8988T (cell line): ENCODE data around the gene CCDC17.
"Not testable (repeated sequence)": the region's sequence is repeated elsewhere in the genome, so short reads cannot be mapped to it uniquely, and the experiment has no call there.

Experiments
- DNase-seq: peaks from one replicate; pipeline ENCODE4 v3.0.0; 2011

Gene CCDC17

GRCh38 chr1:45621501-45621836 is 2.4 kb downstream of the CCDC17 start:
- DNase-seq: no peak

DNA sequence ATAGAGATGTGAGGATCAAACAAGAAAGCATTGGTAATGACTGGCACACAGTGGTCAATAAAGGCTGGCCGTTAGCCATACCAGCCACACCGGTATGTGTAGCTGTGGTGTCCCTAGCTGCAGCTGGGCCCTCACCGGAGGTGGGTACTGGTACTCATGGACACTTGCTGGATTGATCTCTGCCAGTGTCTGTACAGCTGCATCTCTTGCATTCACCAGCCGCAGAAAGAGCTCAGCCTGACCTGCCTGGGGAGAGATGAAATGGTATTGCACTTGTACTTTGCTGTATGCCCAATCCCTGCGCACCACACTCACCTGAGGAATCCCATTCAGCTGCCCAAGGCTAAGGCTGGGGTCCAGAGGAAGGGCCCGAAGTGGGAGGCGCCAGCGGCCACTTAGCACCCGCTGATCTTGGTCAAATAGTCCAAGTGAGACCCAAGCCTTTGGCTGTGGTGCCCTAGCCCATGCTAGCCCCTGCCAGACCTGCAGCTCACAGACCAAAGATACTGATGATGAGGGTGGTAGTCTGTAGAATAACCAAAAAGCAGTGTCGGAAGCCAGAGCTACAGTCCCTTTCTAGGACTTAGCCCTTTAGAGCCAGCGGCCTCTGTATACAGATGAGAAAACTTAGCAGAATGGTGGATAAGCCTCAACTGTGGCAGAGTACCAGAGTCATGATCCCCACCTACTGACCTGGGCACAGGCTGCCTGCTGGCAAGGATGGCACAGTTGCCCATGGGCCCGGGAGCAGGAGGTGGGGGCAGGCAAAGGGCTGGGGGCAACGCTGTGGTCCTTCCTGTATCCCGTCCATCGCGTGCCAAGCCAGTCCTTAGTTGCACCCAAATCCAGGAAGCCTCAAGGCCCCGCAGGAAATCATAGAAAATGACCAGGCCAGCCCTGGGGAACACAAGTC is 3.0 kb downstream of the CCDC17 start:
- no peak for DNase-seq

DNA sequence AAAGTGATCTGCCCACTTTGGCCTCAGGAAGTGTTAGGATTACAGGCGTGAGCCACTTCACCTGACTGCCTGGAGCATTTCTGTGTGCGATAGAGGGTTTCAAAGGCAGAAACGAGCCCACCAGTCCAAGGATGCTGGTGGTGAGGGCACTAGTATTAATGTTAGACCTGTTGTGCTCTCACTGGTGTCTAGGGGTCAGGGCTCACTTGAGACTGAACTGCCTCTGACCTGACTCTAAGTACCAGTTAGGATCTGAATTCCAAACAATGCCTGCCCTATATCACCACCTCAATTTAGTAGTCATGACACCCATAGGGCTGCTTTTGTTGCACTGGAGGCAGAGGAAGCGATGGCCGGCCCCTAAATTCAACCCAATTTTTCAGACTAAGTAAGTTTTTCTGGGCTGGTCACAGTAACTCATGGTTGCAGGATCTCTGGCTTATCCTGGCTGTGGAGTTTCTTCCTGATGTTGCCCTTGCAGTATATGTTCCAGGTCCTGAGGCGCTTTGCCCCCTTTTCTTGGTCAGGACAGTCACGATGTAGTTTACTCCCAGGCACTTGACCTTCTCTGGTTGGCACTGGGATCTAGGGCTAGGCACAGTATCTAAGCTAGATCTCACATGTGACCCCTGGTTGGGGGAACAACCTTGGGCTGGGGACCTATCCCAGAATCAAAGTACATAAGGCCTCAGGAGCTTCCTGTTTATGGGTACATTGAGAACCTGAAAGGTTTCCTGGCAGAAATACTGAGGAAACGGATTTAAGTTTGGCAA is 4.5 kb downstream of the CCDC17 start:
- DNase-seq: no peak

DNA sequence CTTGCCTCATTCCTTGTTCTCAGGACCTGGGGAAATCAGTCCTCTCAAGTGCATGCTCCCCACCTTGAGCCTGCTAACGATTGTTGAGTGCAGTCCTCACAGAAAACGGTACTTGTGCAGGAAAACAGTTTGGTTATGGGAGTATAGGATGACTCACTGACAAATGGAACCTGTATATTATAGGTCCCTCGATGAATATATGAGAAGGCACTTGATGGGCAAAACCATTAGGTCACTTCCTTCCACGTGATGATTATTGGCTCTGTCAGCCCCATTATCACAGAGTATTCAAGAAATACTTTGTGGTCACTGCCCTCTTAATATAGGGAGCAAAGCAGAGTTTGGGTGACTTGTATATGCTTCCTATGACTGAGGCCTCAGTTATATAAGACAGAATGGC is 6.2 kb downstream of the CCDC17 start:
- no peak for DNase-seq

- DNase-seq: no peak
Measured at GRCh38 chr1:45615885-45616284, 8.0 kb downstream of the CCDC17 start.

GRCh38 chr1:45612941-45613579 is 10.8 kb downstream of the CCDC17 start:
- no peak for DNase-seq

GRCh38 chr1:45610589-45611226 is 13.1 kb downstream of the CCDC17 start:
- DNase-seq: no peak

- DNase-seq: no peak
Measured at GRCh38 chr1:45608175-45609156, 15.4 kb downstream of the CCDC17 start.

DNA sequence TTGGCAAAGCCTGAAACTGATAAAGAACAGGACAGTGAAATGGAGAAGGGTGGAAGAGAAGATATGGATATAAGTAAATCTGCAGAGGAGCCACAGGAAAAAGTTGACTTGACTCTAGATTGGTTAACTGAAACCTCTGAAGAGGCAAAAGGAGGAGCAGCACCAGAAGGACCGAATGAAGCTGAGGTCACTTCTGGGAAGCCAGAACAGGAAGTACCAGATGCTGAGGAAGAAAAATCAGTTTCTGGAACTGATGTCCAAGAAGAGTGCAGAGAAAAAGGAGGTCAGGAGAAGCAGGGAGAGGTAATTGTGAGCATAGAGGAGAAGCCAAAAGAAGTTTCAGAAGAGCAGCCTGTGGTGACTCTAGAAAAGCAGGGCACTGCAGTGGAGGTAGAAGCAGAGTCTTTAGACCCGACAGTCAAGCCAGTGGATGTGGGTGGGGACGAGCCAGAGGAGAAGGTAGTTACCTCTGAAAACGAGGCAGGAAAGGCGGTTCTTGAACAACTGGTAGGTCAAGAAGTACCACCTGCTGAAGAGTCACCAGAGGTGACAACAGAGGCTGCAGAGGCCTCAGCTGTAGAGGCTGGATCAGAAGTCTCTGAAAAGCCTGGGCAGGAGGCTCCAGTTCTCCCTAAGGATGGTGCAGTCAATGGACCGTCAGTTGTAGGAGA is 16.3 kb downstream of the CCDC17 start:
- DNase-seq: no peak

DNA sequence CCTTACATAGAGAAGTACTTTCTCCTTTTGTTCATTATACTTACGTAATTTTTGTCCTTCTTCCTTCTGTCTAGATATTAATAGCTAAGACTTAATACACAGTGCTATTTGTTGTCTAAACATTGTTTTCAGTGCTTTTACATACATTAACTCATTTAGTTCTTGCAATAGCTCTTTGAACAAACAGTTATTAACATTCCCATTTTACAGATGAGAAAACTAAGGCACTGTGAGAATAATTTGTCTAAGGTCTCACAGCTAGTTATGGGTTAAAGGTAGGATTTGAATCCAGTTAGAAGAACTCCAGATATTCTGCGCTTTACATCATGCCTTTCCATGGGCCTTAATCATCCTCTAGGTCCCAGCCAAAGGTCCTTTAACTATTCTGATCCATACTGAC is 19.6 kb downstream of the CCDC17 start:
- DNase-seq: no peak

GRCh38 chr1:45596765-45597164 is 27.1 kb downstream of the CCDC17 start:
- not testable (repeated sequence) for DNase-seq

- DNase-seq: no peak
Measured at GRCh38 chr1:45594412-45594811, 29.4 kb downstream of the CCDC17 start.

GRCh38 chr1:45589861-45590260 is 34.0 kb downstream of the CCDC17 start:
- no peak for DNase-seq

DNA sequence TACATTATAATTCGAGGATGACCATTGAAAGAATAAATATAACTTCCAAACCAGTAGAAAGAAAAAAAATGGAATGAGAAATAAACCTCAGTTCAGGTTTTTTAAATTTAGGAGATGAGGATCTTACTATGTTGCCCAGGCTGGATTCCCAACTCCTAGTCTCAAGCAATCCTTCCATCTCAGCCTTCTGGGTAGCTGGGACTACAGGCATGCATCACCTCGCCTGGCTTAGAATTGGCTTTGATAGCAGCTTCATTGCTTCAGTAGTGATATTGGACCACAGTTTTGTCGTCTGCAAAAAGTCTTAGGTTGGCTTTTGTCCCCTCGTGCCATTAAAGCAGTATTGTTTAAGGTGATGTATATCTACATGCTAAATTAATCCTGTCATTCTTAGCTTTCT is 37.1 kb downstream of the CCDC17 start:
- DNase-seq: no peak

- DNase-seq: no peak
Measured at GRCh38 chr1:45585496-45586075, 38.3 kb downstream of the CCDC17 start.

- no peak for DNase-seq
Measured at GRCh38 chr1:45585110-45585426, 38.8 kb downstream of the CCDC17 start.

DNA sequence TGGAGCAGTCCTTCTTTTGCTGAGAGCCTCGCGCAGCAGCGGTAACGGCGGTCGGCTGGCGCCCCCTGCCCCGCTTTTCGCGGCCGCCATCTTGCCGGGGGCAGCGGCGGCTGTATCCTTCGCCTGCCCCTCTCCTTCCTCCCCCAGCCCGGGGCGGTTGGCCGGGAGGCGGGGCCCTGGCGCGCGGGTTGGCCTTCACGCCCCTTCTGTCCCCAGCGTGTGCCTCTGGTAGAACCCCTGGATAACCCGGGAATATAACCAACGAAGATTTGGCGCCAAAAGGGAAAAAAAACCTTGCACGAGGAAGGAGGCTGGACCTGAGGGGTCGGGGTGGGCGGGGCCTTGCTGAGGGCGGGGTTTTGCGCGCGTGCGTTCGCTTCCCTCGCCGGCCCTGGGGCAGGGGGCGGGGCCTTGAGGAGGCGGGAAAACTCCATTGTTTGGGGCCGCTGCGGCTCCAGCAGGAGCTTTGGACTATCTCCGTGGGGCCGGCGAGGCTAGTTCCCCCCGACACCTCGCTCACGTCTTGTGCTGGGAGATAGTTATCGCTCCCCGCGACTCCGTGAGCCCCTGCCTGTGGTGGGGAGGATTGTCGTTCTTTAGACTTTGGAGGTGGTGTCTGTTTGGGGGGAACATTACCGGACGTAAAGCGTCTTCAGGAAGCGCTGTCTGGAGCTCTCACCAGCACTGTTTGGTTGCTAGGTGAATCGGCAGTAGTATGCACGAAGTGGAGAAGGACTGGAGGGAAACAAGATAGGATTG is 39.3 kb downstream of the CCDC17 start:
- peak; percentile 49 for DNase-seq

- peak; percentile 48 for DNase-seq
Measured at GRCh38 chr1:45583666-45584350, 40.0 kb downstream of the CCDC17 start, which contains the start of gene NASP. TSS of gene NASP (plus strand) at chr1:45584041. CDS start at chr1:45584147, 106 bp downstream.

- peak; percentile 86 for DNase-seq
Measured at GRCh38 chr1:45583264-45583665, 40.6 kb downstream of the CCDC17 start.
